Stimulated activated naive CD8-positive, alpha-beta T cell treated with anti-CD3 and anti-CD28 coated beads, Interleukin-15, Interleukin-2, amounts not matched to agents 100 U/mL and 50 U/mL, for 24 hours (primary cell): ENCODE data around the gene PNISR.
"Not testable (repeated sequence)": the region's sequence is repeated elsewhere in the genome, so short reads cannot be mapped to it uniquely, and the experiment has no call there.

Experiments
- ATAC-seq: fragments of 150-1000 bp; cut with Tn5 transposase; one replicate; pipeline ENCODE4 v1.10.0; 2021
- DNase-seq: peaks from one replicate; pipeline ENCODE4 v3.0.0; 2021

The PNISR gene

GRCh38 chr6:99424761-99425646 is at the start of gene PNISR:
TSS of gene PNISR (minus strand) at chr6:99425308. CDS start at chr6:99414659, 10,649 bp downstream.
- ATAC-seq, result peak; percentile 87
- peak; percentile 85 for DNase-seq

- ATAC-seq (no peak), DNase-seq (no peak)
Measured at GRCh38 chr6:99473730-99474129, 48.6 kb upstream of the PNISR start.

DNA sequence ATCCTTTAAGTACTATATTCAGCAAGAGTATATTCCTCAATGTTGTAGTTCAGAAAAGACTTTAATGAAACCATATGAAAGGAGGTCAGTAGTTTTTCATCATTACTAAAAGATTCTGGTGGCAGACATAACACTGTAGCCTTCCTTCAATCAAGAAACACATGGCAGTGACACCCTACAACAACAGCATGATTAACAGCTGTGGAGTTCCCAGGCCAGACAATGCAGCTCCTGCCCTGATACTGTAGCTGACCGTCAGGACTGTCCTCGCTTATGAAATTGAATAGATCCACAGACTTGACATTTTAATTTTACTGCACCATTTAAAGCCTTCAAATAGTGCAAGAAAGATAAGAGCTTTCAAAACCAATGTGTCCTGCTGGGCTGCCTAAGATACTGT is 46.5 kb upstream of the PNISR start:
- no peak for ATAC-seq
- DNase-seq, result no peak

- DNase-seq, result no peak
Measured at GRCh38 chr6:99467509-99468106, 42.5 kb upstream of the PNISR start.

GRCh38 chr6:99459133-99459532 is 34.0 kb upstream of the PNISR start:
- not testable (repeated sequence) for DNase-seq, ATAC-seq

More at GRCh38 chr6:99467509-99468106, 42.5 kb upstream of the PNISR start:
- no peak for ATAC-seq

GRCh38 chr6:99458319-99458718 is 33.2 kb upstream of the PNISR start:
- ATAC-seq (no peak), DNase-seq (no peak)

- DNase-seq, result no peak
- no peak for ATAC-seq
Measured at GRCh38 chr6:99446076-99446475, 21.0 kb upstream of the PNISR start.

DNA sequence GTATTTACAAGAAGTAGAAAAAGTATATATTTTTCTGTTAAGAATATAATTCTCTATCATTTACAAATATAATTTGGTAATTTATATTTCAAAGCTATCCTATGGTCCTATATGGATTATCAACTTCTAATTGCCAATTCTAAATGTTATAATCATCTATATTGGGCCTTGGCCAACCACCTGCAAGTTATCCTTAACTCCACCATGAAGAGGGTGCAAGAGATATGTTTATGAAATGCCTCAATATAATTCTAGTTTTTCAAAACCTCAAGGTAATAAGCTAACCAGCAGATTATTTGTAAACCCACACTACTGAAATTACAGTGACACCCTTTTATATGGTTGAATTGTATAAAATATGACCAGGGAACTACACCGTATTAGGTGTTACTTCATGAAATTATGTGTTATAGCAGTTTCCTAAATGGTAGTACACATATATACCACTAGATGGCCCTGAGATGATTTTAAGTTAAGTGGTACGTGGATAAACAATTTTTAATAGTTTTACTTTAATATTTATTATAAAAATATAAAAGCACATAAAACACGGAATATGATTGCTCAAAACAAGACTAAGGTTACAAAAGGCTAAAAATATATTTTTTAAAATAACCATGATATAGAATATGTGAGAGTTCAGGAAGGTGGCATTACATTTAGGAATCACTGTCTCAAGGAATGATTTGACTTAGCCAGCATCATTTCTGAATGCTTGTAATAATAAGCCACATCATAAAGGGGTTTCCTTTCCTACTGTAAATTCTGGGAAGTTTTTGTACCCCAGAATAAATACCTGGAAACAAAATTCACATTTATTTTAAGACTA is 9.8 kb upstream of the PNISR start:
- DNase-seq (no peak), ATAC-seq (no peak)

GRCh38 chr6:99432877-99433276 is 7.8 kb upstream of the PNISR start:
- ATAC-seq (no peak), DNase-seq (no peak)

GRCh38 chr6:99431901-99432300 is 6.8 kb upstream of the PNISR start:
- DNase-seq (no peak), ATAC-seq (no peak)

GRCh38 chr6:99427988-99428387 is 2.9 kb upstream of the PNISR start:
- DNase-seq, result no peak
- ATAC-seq, result no peak

- DNase-seq (no peak), ATAC-seq (no peak)
Measured at GRCh38 chr6:99426451-99426757, 1.3 kb upstream of the PNISR start.

GRCh38 chr6:99425647-99426450 is 741 bp upstream of the PNISR start:
- peak; percentile 79 for DNase-seq
- peak; percentile 56 for ATAC-seq

DNA sequence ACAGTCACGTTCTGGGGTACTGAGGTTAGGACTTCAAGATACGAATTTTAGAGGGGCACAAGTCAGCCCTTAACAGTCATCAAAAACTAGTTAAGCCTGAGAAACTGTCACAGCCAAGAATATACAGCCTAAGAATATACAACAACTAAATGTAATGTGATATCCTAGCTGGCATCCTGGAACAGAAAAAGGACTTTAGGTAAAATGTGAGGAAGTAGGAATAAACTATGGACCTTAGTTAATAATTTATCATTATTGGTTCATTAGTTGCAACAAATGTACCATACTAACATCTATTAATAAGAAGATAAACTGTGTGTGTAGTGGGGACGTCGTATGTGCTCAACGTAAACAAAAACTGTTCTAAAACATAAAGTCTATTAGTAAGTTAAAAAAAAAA is 1.1 kb downstream of the PNISR start:
- ATAC-seq (no peak), DNase-seq (no peak)

DNA sequence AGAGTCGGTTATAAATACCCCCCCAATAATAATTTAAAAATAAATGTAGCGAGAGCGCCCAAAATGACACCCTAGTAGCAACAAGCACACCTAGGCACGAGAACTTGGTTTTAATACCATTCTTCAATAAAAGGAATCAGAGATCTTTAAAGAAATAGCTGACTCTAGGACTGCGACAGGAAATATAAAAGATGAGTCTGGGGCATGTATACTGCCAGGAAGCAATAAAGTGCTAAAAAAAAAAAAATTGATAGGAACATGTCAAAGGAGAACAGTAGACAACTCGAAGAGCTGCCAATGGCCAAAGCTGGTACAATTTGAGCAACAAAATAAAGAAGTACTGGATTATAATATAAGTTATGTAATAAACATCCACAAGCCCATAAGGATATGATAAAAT is 2.2 kb downstream of the PNISR start:
- ATAC-seq (no peak), DNase-seq (no peak)

DNA sequence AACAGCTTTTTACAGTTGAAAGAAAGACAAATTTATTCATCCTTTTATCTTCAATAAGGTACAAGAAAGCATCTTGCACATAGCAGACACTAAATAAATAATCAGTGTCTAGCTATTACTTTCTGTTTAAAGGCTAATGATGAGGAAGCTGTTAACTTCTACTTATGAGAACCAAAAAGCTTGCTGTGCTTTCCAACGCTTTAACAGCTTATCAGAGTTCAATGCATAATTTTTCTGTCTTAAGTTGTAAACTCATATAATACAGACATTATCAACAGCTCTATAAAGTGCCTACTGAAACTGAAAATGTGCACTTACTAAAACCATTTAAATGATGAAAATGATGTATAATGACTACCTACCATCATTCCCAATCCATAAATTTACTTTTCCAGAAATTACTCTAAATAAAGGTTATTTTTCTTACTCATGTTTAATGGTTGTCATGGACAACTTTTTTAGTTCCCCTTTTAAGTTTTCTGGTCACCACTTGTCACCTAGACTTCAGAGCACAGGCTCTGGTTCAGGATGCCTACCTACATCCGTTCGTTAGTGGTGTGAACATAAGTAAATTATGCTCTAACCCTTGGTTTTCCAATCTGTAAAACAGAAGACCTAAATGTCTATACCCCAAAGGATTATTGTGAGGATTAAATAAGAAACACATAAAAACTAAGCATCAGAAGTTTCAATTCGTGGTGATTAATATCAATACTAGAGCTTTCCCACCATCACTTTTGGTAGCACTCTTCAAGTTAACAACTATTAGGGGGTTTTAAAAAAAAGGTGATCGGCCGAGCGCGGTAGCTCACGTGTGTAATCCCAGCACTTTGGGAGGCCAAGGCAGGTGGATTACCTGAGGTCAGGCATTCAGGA is 8.0 kb downstream of the PNISR start:
- ATAC-seq (peak; percentile 55), DNase-seq (no peak)

DNA sequence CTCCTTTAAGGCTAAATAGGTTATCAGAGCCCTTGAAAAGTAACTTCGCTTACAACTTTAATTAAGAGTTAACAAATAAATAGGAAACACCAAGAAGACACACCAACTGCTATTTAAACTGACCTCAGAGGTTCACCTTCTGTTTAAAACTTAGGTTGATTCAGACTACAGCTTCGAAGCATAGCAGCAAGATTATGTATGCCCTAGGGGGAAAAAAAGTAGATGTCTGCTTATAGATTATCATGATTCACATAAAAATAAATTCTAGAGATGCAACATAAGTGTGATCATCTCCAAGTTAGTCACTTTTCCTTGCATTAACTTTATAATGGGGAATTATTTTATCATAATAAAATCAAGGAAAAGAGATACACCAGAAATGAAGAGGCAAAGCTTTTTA is 8.9 kb downstream of the PNISR start:
- DNase-seq (no peak), ATAC-seq (no peak)

DNA sequence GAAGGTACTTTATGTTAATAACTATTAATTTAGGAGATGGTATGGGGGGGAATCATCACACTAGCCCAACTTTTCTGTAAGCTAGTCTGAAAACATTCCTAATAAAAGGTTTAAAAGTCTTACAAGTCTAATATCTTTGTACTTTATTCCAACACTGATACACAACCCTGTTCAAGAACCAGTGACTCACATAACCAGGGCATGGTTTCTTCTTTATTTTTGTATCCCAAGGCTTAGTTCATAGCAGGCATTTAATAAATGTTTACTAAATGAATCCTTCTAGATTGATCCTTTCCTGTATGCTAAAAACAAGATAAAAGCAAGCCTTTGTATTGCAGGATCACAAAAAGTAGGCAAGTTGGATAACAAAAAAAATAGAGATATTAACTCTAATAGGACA is 9.7 kb downstream of the PNISR start:
- ATAC-seq (no peak), DNase-seq (no peak)

GRCh38 chr6:99412065-99412464 is 13.0 kb downstream of the PNISR start:
- DNase-seq, result no peak
- no peak for ATAC-seq

DNA sequence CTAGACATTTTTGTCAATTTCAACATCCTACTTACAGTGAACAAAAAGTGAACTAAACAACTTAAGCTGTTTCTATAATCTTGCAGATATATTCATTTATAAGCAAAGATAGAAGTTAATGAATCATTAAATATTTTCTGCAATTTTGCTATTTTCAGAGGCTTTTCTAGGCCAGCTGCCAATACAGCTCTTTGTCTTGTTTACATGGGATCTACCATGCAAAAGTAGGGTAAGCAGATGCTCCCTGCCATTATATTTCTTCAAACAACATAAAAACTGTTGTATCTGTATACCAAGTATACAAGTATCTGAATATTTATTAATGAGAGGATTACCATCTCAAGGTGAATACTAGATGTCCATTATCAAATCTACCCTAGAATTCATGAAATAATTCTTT is 15.4 kb downstream of the PNISR start:
- no peak for ATAC-seq
- DNase-seq, result no peak

GRCh38 chr6:99407076-99407475 is 18.0 kb downstream of the PNISR start:
- ATAC-seq (no peak), DNase-seq (no peak)
